ENCODE results near the gene MRPL28.

- TF ChIP-seq CTCF (IDR thresholded peaks at IDR 0.05) = no peak
- no peak for TF ChIP-seq POLR2A (IDR thresholded peaks at IDR 0.05)
Observed at GRCh38 chr16:392450-393030, 22.2 kb upstream of the MRPL28 start.

Measured in heart left ventricle (tissue), 13 donors.